ENCODE results near the gene SDK1.

SDK1 gene

GRCh38 chr7:4006687-4007086, 705.6 kb downstream of the SDK1 start:
- no peak for DNase-seq

GRCh38 chr7:4009211-4010060, 708.4 kb downstream of the SDK1 start:
- no peak for DNase-seq

- no peak for DNase-seq
Measured at GRCh38 chr7:4010061-4010605, 709.1 kb downstream of the SDK1 start.

- DNase-seq, result no peak
Measured at GRCh38 chr7:4010923-4011656, 710.0 kb downstream of the SDK1 start.

GRCh38 chr7:4013793-4014192, 712.7 kb downstream of the SDK1 start:
- no peak for DNase-seq

GRCh38 chr7:4014346-4015050, 713.4 kb downstream of the SDK1 start:
- no peak for DNase-seq

- no peak for DNase-seq
Measured at GRCh38 chr7:4015371-4015770, 714.3 kb downstream of the SDK1 start.

- DNase-seq, result no peak
Measured at GRCh38 chr7:4015996-4016395, 714.9 kb downstream of the SDK1 start.

GRCh38 chr7:4017081-4017480, 716.0 kb downstream of the SDK1 start:
- DNase-seq, result no peak

GRCh38 chr7:4017785-4018184, 716.7 kb downstream of the SDK1 start:
- no peak for DNase-seq

- DNase-seq, result no peak
Measured at GRCh38 chr7:4018601-4019316, 717.7 kb downstream of the SDK1 start.

- DNase-seq, result no peak
Measured at GRCh38 chr7:4020086-4020485, 719.0 kb downstream of the SDK1 start.

- DNase-seq, result no peak
Measured at GRCh38 chr7:4021413-4021812, 720.4 kb downstream of the SDK1 start.

- no peak for DNase-seq
Measured at GRCh38 chr7:4022265-4022664, 721.2 kb downstream of the SDK1 start.

- no peak for DNase-seq
Measured at GRCh38 chr7:4023502-4023901, 722.5 kb downstream of the SDK1 start.

- DNase-seq, result no peak
Measured at GRCh38 chr7:4024133-4024532, 723.1 kb downstream of the SDK1 start.

GRCh38 chr7:4024806-4025205, 723.8 kb downstream of the SDK1 start:
- DNase-seq, result no peak

GRCh38 chr7:4025210-4025609, 724.2 kb downstream of the SDK1 start:
- DNase-seq, result no peak

- DNase-seq, result no peak
Measured at GRCh38 chr7:4025694-4026615, 724.9 kb downstream of the SDK1 start.

- DNase-seq, result no peak
Measured at GRCh38 chr7:4026941-4027486, 726.0 kb downstream of the SDK1 start.

GRCh38 chr7:4028221-4028620, 727.2 kb downstream of the SDK1 start:
- no peak for DNase-seq
